GM12878 (cell line): ENCODE measurements around the gene POLR2I. TPM values are rescaled to one million over a fixed set of nuclear protein-coding genes. Genes with fewer than 3 reads are reported as not detected.

Source experiments
- ATAC-seq: fragments of 200-7000 bp; cut with Tn5 transposase; 3 replicates; pipeline ENCODE4 v1.9.1; 2020; ENCODE audit warnings: mild to moderate bottlenecking, moderate library complexity
- BruUV-seq: library from RNA; stranded (reverse); fragments of 400-500 nt; replicated peaks from 2 replicates; lab custom pipeline; 2021; lab: Mats Ljungman, UMichigan
- CTCF ChIA-PET: fragments of 300-600 bp; sonication (Branson Sonifier 250); formaldehyde crosslinking; extraction: SDS; loops from one replicate; lab custom pipeline; 2021; ENCODE audit warnings: inconsistent platforms; lab: Yijun Ruan, JAX
- POLR2A ChIA-PET: fragments of 350-600 bp; formaldehyde crosslinking; extraction: SDS; loops from one replicate; lab custom pipeline; 2021; ENCODE audit warnings: inconsistent platforms; lab: Charles Lee
- RAD21 ChIA-PET: fragments of 300-600 bp; sonication (Branson Sonifier 250); formaldehyde crosslinking; loops from one replicate; lab custom pipeline; 2023; ENCODE audit warnings: antibody characterized with exemption; ENCODE audit not compliant: unreplicated experiment; lab: Charles Lee
- SMC1A ChIA-PET: fragments of 300-600 bp; sonication (Branson Sonifier 250); formaldehyde crosslinking; loops from one replicate; lab custom pipeline; 2023; ENCODE audit not compliant: unreplicated experiment, uncharacterized antibody; lab: Charles Lee
- DNase-seq: peaks from one replicate; pipeline ENCODE4 v3.0.0-alpha.2; 2011; ENCODE audit warnings: low read depth, low spot score
- FAIRE-seq: peaks from 3 replicates; lab custom pipeline; 2011; peaks lifted over from hg19 to GRCh38; lab: Jason Lieb, UNC
- H2AFZ ChIP-seq: 2 replicates; pipeline ENCODE4 v1.6.0; 2011; ENCODE audit warnings: low read depth, low read length, control low read depth; ENCODE audit not compliant: control insufficient read depth
- H3K27ac ChIP-seq: 2 replicates; pipeline ENCODE4 v1.5.1; 2011; ENCODE audit warnings: control low read depth; ENCODE audit not compliant: control insufficient read depth, insufficient read depth
- H3K27me3 ChIP-seq, 2 experiments: replicated peaks in 1 of 2; 2 replicates each; pipeline versions ENCODE4 v1.6.0 to v1.6.1; 2011; ENCODE audit warnings: low read length in 1 of 2; ENCODE audit not compliant: control insufficient read depth in 2 of 2, insufficient read depth in 2 of 2
- H3K36me3 ChIP-seq, 2 experiments: 2 replicates each; pipeline ENCODE4 v1.5.1; 2011; ENCODE audit warnings: low read length in 1 of 2; ENCODE audit not compliant: control insufficient read depth in 2 of 2, insufficient read depth in 2 of 2
- H3K4me1 ChIP-seq: 2 replicates; pipeline ENCODE4 v1.6.1; 2011; ENCODE audit warnings: mild to moderate bottlenecking, low read length, moderate library complexity, mixed read lengths; ENCODE audit not compliant: control insufficient read depth, insufficient read depth
- H3K4me2 ChIP-seq: 2 replicates; pipeline ENCODE4 v1.6.0; 2011; ENCODE audit warnings: control low read depth; ENCODE audit not compliant: control insufficient read depth, insufficient read depth
- H3K4me3 ChIP-seq: fragments of 200-600 bp; sonication (generic); 2 replicates; pipeline ENCODE4 v1.5.1; 2016
- H3K79me2 ChIP-seq: 2 replicates; pipeline ENCODE4 v1.6.0; 2011; ENCODE audit warnings: low read length; ENCODE audit not compliant: control insufficient read depth, insufficient read depth
- H3K9ac ChIP-seq: 2 replicates; pipeline ENCODE4 v1.8.0; 2011; ENCODE audit warnings: low read length, control low read depth, mixed read lengths; ENCODE audit not compliant: control insufficient read depth, insufficient read depth
- H3K9me3 ChIP-seq: replicated peaks from 3 replicates; pipeline ENCODE4 v1.5.1; 2011; ENCODE audit warnings: mild to moderate bottlenecking, low read length; ENCODE audit not compliant: control insufficient read depth, insufficient read depth
- H4K20me1 ChIP-seq: 2 replicates; pipeline ENCODE4 v1.6.0; 2011; ENCODE audit not compliant: control insufficient read depth, insufficient read depth
- ATF2 ChIP-seq: IDR thresholded peaks from 2 replicates; pipeline ENCODE4 v1.6.1; 2012; ENCODE audit warnings: low read length, inconsistent platforms
- CBX3 ChIP-seq: fragments of 200-600 bp; sonication (generic); IDR thresholded peaks from 2 replicates; pipeline ENCODE4 v1.6.1; 2016; ENCODE audit warnings: low read depth, borderline replicate concordance
- CREM ChIP-seq: IDR thresholded peaks from 2 replicates; pipeline ENCODE4 v1.6.1; 2014; ENCODE audit warnings: antibody characterized with exemption, low read depth
- CTCF ChIP-seq, 3 experiments: IDR thresholded peaks in 2 of 3; conservative IDR thresholded peaks in 1 of 3; 2 replicates each; pipeline ENCODE4 v1.5.1; 2011; ENCODE audit warnings: low read depth in 3 of 3, low read length in 3 of 3, mild to moderate bottlenecking in 3 of 3, control low read depth in 2 of 3, moderate library complexity in 2 of 3, inconsistent platforms in 1 of 3, mixed read lengths in 1 of 3; ENCODE audit not compliant: control insufficient read depth in 2 of 3, insufficient read depth in 1 of 3; ENCODE audit errors: extremely low read depth in 1 of 3
- EP300 ChIP-seq, 2 experiments: fragments of 150-350 bp in 1 of 2; IDR thresholded peaks; 2 replicates each; pipeline ENCODE4 v1.6.1; 2011 to 2012; ENCODE audit warnings: low read depth in 2 of 2, low read length in 2 of 2, borderline replicate concordance in 1 of 2, improper control_type of control experiment in 1 of 2, inconsistent platforms in 1 of 2; ENCODE audit not compliant: control insufficient read depth in 1 of 2
- GATAD2B ChIP-seq: fragments of 450-650 bp; conservative IDR thresholded peaks from 2 replicates; pipeline ENCODE4 v1.6.1; 2017; ENCODE audit warnings: low read depth, mild to moderate bottlenecking, moderate library complexity
- HDAC6 ChIP-seq: fragments of 200-600 bp; sonication (generic); IDR thresholded peaks from one replicate; pipeline ENCODE4 v1.8.0; 2017; ENCODE audit warnings: antibody characterized with exemption; ENCODE audit not compliant: unreplicated experiment
- NFYB ChIP-seq: IDR thresholded peaks from 2 replicates; pipeline ENCODE4 v1.6.1; 2011; ENCODE audit warnings: low read depth, mild to moderate bottlenecking, low read length, improper control_type of control experiment, moderate library complexity; ENCODE audit not compliant: insufficient read depth
- NRF1 ChIP-seq: conservative IDR thresholded peaks from 2 replicates; pipeline ENCODE4 v1.6.1; 2011; ENCODE audit warnings: mild to moderate bottlenecking, low read depth, low read length, improper control_type of control experiment
- SP1 ChIP-seq: IDR thresholded peaks from one replicate; pipeline ENCODE4 v1.6.1; 2011; ENCODE audit warnings: low read depth, low read length
- SUPT20H ChIP-seq: IDR thresholded peaks from 2 replicates; pipeline ENCODE4 v1.6.1; 2011; ENCODE audit warnings: low read depth, mild to moderate bottlenecking, low read length, moderate library complexity, borderline replicate concordance; ENCODE audit not compliant: control insufficient read depth
- ZBTB4 ChIP-seq: fragments of 450-650 bp; formaldehyde crosslinking; IDR thresholded peaks from 2 replicates; pipeline ENCODE4 v1.4.0; 2022; ENCODE audit warnings: mild to moderate bottlenecking, moderate library complexity
- WGBS: methylation state at CpG from one replicate; pipeline ENCODE4 v1.1.6; 2016; ENCODE audit warnings: low lambda C conversion rate; ENCODE audit not compliant: insufficient replicate concordance, insufficient coverage; ENCODE audit errors: missing lambda C conversion rate; 5-methylcytosine and 5-hydroxymethylcytosine counted together
- in situ Hi-C: fragments of 300-500 bp; cut with MboI; formaldehyde crosslinking; loops from 9 replicates; pipeline ENCODE4 v1.14.3; 2018; ENCODE audit warnings: mixed read lengths
- intact Hi-C: fragments of 100-400 bp; cut with micrococcal nuclease; formaldehyde crosslinking; loops from one replicate; pipeline ENCODE4 v1.14.2; 2022; ENCODE audit not compliant: unreplicated experiment
- polyA plus RNA-seq, 11 experiments: library from polyadenylated mRNA; depleted of rRNA in 4 of 11; unstranded in 6 of 11; stranded (reverse) in 5 of 11; fragments of >200 nt; fragmentation: Nextera tagmentation in 4 of 11; fragmentation: Illumina TruSeq in 1 of 11; extraction: Ambion mirVana in 4 of 11; extraction: Trizol in 1 of 11; gene quantifications; 1 replicate in 1 of 11; 2 replicates in 10 of 11; pipeline versions ENCODE4 v1.2.1 to v1.2.3, GENCODE V29; 2011 to 2016; ENCODE audit warnings: inconsistent platforms in 2 of 11, missing spikeins in 2 of 11, low read depth in 1 of 11
- total RNA-seq, 4 experiments: library from RNA; depleted of rRNA in 3 of 4; stranded (reverse); fragments of >200 nt in 3 of 4; fragmentation: Illumina TruSeq in 1 of 4; extraction: Trizol in 1 of 4; gene quantifications; 2 replicates each; pipeline versions ENCODE4 v1.2.1 to v1.2.3, GENCODE V29; 2013 to 2021

Gene POLR2I
- total and polyA plus RNA-seq, 10 of the 15 experiments (the other 5 are each of a cell fraction or from before 2014, with no cell fraction given), result 30.9 to 272 (median 202) TPM

GRCh38 chr19:36101550-36102327 is 12.9 kb downstream of the POLR2I start:
- Histone ChIP-seq H3K27ac (no peak overlapping the region), H3K4me3 (no peak overlapping the region), H3K27me3 (no peaks in the 10 kb centered on the region), H4K20me1 (no peaks in the 10 kb centered on the region), H3K9me3 (no peaks in the 10 kb centered on the region), H3K79me2 (no peaks in the 10 kb centered on the region), H3K9ac (no peak overlapping the region), H3K4me1 (no peaks in the 10 kb centered on the region), H3K36me3 (peaks cover 4 to 30% of the 10 kb centered on the region in 2 experiments; a peak in 3 of 4 replicates), H3K4me2 (no peak overlapping the region), H2AFZ (no peak overlapping the region)
- 93% methylated on average over 26 of the region's 27 CpGs for WGBS
- RAD21 ChIA-PET, result interaction anchor here (1.0 kb wide), 1 partner anchor 26 kb away, joined by 3 read pairs; no protein-coding TSS in a partner anchor
- DNase-seq, result no peak
- POLR2A ChIA-PET, result no interaction called here
- intact Hi-C loops, result no loop called here
- ATAC-seq, result no peak
- no TSS peak for BruUV-seq
- in situ Hi-C loops, result no loop called here
- CTCF ChIA-PET, result interaction anchor here (0.8 to 1.6 kb wide), 2 partner anchors 13 to 41 kb away, joined by 3 to 4 read pairs; partner anchors contain the start of genes POLR2I and TBCB
- FAIRE-seq, result no peak
- SMC1A ChIA-PET, result no interaction called here
- TF ChIP-seq SUPT20H, result no peak
- TF ChIP-seq GATAD2B, result no peak
- no peak for TF ChIP-seq CTCF (IDR thresholded peaks at IDR 0.05 in 2 of 3, conservative IDR thresholded peaks at IDR 0.05 in 1 of 3; ENCODE audit: control insufficient read depth in 2 of 3, extremely low read depth in 1 of 3, insufficient read depth in 1 of 3, low read depth in 3 of 3, low read length in 3 of 3)
- no peak for TF ChIP-seq NRF1
- TF ChIP-seq SP1, result no peak
- no peak for TF ChIP-seq NFYB
- no peak for TF ChIP-seq ATF2
- no peak for TF ChIP-seq CREM
- no peak for TF ChIP-seq EP300 (IDR thresholded peaks at IDR 0.05; ENCODE audit: borderline replicate concordance in 1 of 2, control insufficient read depth in 1 of 2, low read depth in 2 of 2, low read length in 2 of 2)
- no peak for TF ChIP-seq CBX3
- no peak for TF ChIP-seq ZBTB4 (CRISPR knock-in tag)
- no peak for TF ChIP-seq HDAC6
